Trophoblast cell (in vitro differentiated cells and primary cell): ENCODE results near the gene SLITRK5.
A peak's percentile ranks its signal among the peaks of the same experiment; 100 is the strongest.

Experiments
- DNase-seq, 2 donors: peaks; one replicate each; pipeline ENCODE4 v3.0.0-alpha.2; 2016
- H2AFZ ChIP-seq: 2 replicates; pipeline ENCODE4 v1.6.1; 2013; ENCODE audit warnings: low read length, moderate library complexity, mild to moderate bottlenecking; ENCODE audit not compliant: insufficient read depth, poor library complexity
- H2AK5ac ChIP-seq: 2 replicates; pipeline ENCODE4 v1.6.1; 2013; ENCODE audit warnings: mild to moderate bottlenecking, low read length
- H2BK120ac ChIP-seq: 2 replicates; pipeline ENCODE4 v1.6.1; 2013; ENCODE audit warnings: low read length, mild to moderate bottlenecking, moderate library complexity; ENCODE audit not compliant: insufficient read depth, poor library complexity
- H2BK12ac ChIP-seq: 2 replicates; pipeline ENCODE4 v1.6.1; 2013; ENCODE audit warnings: mild to moderate bottlenecking, low read length, moderate library complexity
- H2BK5ac ChIP-seq: 2 replicates; pipeline ENCODE4 v1.6.1; 2013; ENCODE audit warnings: low read length, low read depth, moderate library complexity, mild to moderate bottlenecking; ENCODE audit not compliant: poor library complexity
- H3K14ac ChIP-seq: 2 replicates; pipeline ENCODE4 v1.6.1; 2013; ENCODE audit warnings: mild to moderate bottlenecking, low read length
- H3K18ac ChIP-seq: 2 replicates; pipeline ENCODE4 v1.6.1; 2013; ENCODE audit warnings: mild to moderate bottlenecking, low read length
- H3K23ac ChIP-seq: 2 replicates; pipeline ENCODE4 v1.6.1; 2013; ENCODE audit warnings: low read length
- H3K27ac ChIP-seq: 2 replicates; pipeline ENCODE4 v1.5.1; 2013; ENCODE audit warnings: low read depth, mild to moderate bottlenecking, inconsistent platforms, low read length, moderate library complexity
- H3K27me3 ChIP-seq: 2 replicates; pipeline ENCODE4 v1.6.1; 2013; ENCODE audit warnings: inconsistent platforms, mild to moderate bottlenecking, low read length, moderate library complexity; ENCODE audit not compliant: insufficient read depth
- H3K36me3 ChIP-seq, 2 experiments: 1 replicate in 1 of 2; 2 replicates in 1 of 2; pipeline ENCODE4 v1.6.1; 2013; ENCODE audit warnings: low read length in 2 of 2, mild to moderate bottlenecking in 2 of 2, moderate library complexity in 1 of 2; ENCODE audit not compliant: insufficient read depth in 2 of 2, control insufficient read depth in 1 of 2
- H3K4ac ChIP-seq: 2 replicates; pipeline ENCODE4 v1.6.1; 2013; ENCODE audit warnings: low read depth, mild to moderate bottlenecking, low read length, moderate library complexity
- H3K4me1 ChIP-seq, 2 experiments: 1 replicate in 1 of 2; 2 replicates in 1 of 2; pipeline ENCODE4 v1.6.1; 2013; ENCODE audit warnings: low read length in 2 of 2, mild to moderate bottlenecking in 2 of 2, moderate library complexity in 1 of 2; ENCODE audit not compliant: insufficient read depth in 2 of 2, control insufficient read depth in 1 of 2
- H3K4me2 ChIP-seq: 2 replicates; pipeline ENCODE4 v1.6.1; 2013; ENCODE audit warnings: inconsistent platforms, mild to moderate bottlenecking, low read length, moderate library complexity
- H3K4me3 ChIP-seq: 2 replicates; pipeline ENCODE4 v1.5.1; 2013; ENCODE audit warnings: mild to moderate bottlenecking, low read depth, low read length, inconsistent platforms
- H3K79me1 ChIP-seq: one replicate; pipeline ENCODE4 v1.6.1; 2013; ENCODE audit warnings: low read length
- H3K79me2 ChIP-seq: 2 replicates; pipeline ENCODE4 v1.6.1; 2013; ENCODE audit warnings: low read length, mild to moderate bottlenecking; ENCODE audit not compliant: control insufficient read depth, insufficient read depth, poor library complexity
- H3K9ac ChIP-seq: 2 replicates; pipeline ENCODE4 v1.6.1; 2013; ENCODE audit warnings: mild to moderate bottlenecking, low read length
- H3K9me3 ChIP-seq: 2 replicates; pipeline ENCODE4 v1.6.1; 2013; ENCODE audit warnings: low read depth, mild to moderate bottlenecking, control low read depth, inconsistent platforms, low read length; ENCODE audit not compliant: insufficient read depth
- H4K12ac ChIP-seq: 2 replicates; pipeline ENCODE4 v1.6.1; 2013; ENCODE audit warnings: low read depth, mild to moderate bottlenecking, low read length, moderate library complexity
- H4K8ac ChIP-seq: 2 replicates; pipeline ENCODE4 v1.6.1; 2013; ENCODE audit warnings: low read depth, mild to moderate bottlenecking, low read length, moderate library complexity
- H4K91ac ChIP-seq: one replicate; pipeline ENCODE4 v1.6.1; 2013; ENCODE audit warnings: low read depth, mild to moderate bottlenecking, low read length, moderate library complexity
- WGBS: extraction: QIAGEN DNeasy Blood & Tissue Kit; methylation state at CpG from one replicate; pipeline ENCODE4 v1.1.7; 2013; ENCODE audit warnings: missing lambda C conversion rate; ENCODE audit not compliant: insufficient read length, insufficient coverage; ENCODE audit errors: extremely low coverage; 5-methylcytosine and 5-hydroxymethylcytosine counted together

Gene SLITRK5

GRCh38 chr13:87674247-87674738, 3.1 kb downstream of the SLITRK5 start:
- Histone ChIP-seq H4K91ac (no peak overlapping the region), H3K23ac (no peak overlapping the region), H4K12ac (no peak overlapping the region), H3K9ac (no peak overlapping the region), H3K79me2 (no peaks in the 10 kb centered on the region), H3K27me3 (peaks cover 62% of the 10 kb centered on the region), H2BK12ac (no peak overlapping the region), H3K36me3 (no peaks in the 10 kb centered on the region), H3K4ac (no peak overlapping the region), H3K18ac (no peak overlapping the region), H2AK5ac (no peak overlapping the region), H3K4me3 (no peak overlapping the region), H3K79me1 (no peaks in the 10 kb centered on the region), H2BK5ac (no peak overlapping the region), H3K27ac (no peak overlapping the region), H2AFZ (no peak overlapping the region), H3K4me2 (no peak overlapping the region), H4K8ac (no peak overlapping the region), H3K9me3 (peaks cover 13% of the 10 kb centered on the region), H2BK120ac (no peak overlapping the region), H3K4me1 (peaks cover 16 to 32% of the 10 kb centered on the region in 2 experiments), H3K14ac (no peak overlapping the region)
- no peak for DNase-seq
- no CpG with 5 or more reads among the region's 27 CpGs for WGBS

GRCh38 chr13:87675851-87676250, 4.7 kb downstream of the SLITRK5 start:
- Histone ChIP-seq H3K4me2 (no peak overlapping the region), H3K14ac (no peak overlapping the region), H3K27me3 (peaks cover 62% of the 10 kb centered on the region), H4K8ac (no peak overlapping the region), H3K23ac (no peak overlapping the region), H4K91ac (no peak overlapping the region), H3K79me2 (no peaks in the 10 kb centered on the region), H2BK12ac (no peak overlapping the region), H3K4me1 (peaks cover 16 to 32% of the 10 kb centered on the region in 2 experiments), H2AFZ (no peak overlapping the region), H3K36me3 (no peaks in the 10 kb centered on the region), H3K27ac (no peak overlapping the region), H3K9ac (no peak overlapping the region), H2BK120ac (no peak overlapping the region), H4K12ac (no peak overlapping the region), H3K18ac (no peak overlapping the region), H2BK5ac (no peak overlapping the region), H3K4me3 (no peak overlapping the region), H3K4ac (no peak overlapping the region), H3K79me1 (no peaks in the 10 kb centered on the region), H2AK5ac (no peak overlapping the region), H3K9me3 (peaks cover 13% of the 10 kb centered on the region)
- WGBS: no CpG with 5 or more reads among the region's 10 CpGs
- no peak for DNase-seq

- H2BK120ac ChIP-seq: no peak overlapping the region
Measured at GRCh38 chr13:87676254-87677042, 5.3 kb downstream of the SLITRK5 start.

GRCh38 chr13:87677043-87677495, 5.9 kb downstream of the SLITRK5 start:
- Histone ChIP-seq H3K18ac (no peak overlapping the region), H3K4me2 (peak overlapping the region; percentile 77), H4K12ac (no peak overlapping the region), H2AFZ (peak overlapping the region; percentile 13), H2BK5ac (no peak overlapping the region), H2BK12ac (no peak overlapping the region), H3K36me3 (no peaks in the 10 kb centered on the region), H3K14ac (no peak overlapping the region), H3K9ac (no peak overlapping the region), H3K4me3 (peak overlapping the region; percentile 42), H3K27ac (no peak overlapping the region), H4K91ac (no peak overlapping the region), H3K79me1 (no peaks in the 10 kb centered on the region), H2BK120ac (no peak overlapping the region), H3K9me3 (peaks cover 13% of the 10 kb centered on the region), H4K8ac (no peak overlapping the region), H3K27me3 (peaks cover 53% of the 10 kb centered on the region), H3K23ac (peak overlapping the region; percentile 26), H2AK5ac (no peak overlapping the region), H3K4ac (no peak overlapping the region), H3K4me1 (peaks cover 10 to 24% of the 10 kb centered on the region in 2 experiments), H3K79me2 (no peaks in the 10 kb centered on the region)
- no CpG with 5 or more reads among the region's 29 CpGs for WGBS
- no peak for DNase-seq

More at GRCh38 chr13:87676254-87677042, 5.3 kb downstream of the SLITRK5 start:
- peak overlapping the region; percentile 77 for H3K4me2 ChIP-seq
- H2AK5ac ChIP-seq: no peak overlapping the region
- no peaks in the 10 kb centered on the region for H3K36me3 ChIP-seq
- no peaks in the 10 kb centered on the region for H3K79me2 ChIP-seq
- no peak overlapping the region for H3K14ac ChIP-seq
- H3K23ac ChIP-seq: peak overlapping the region; percentile 26
- no peak overlapping the region for H3K18ac ChIP-seq
- H3K27me3 ChIP-seq: peaks cover 60% of the 10 kb centered on the region
- peaks cover 13% of the 10 kb centered on the region for H3K9me3 ChIP-seq
- no peak overlapping the region for H2BK5ac ChIP-seq
- no peak for DNase-seq
- no peak overlapping the region for H4K12ac ChIP-seq
- H3K27ac ChIP-seq: no peak overlapping the region
- H3K79me1 ChIP-seq: no peaks in the 10 kb centered on the region
- no peak overlapping the region for H2AFZ ChIP-seq
- H3K4ac ChIP-seq: no peak overlapping the region
- H3K9ac ChIP-seq: no peak overlapping the region
- H2BK12ac ChIP-seq: no peak overlapping the region
- no CpG with 5 or more reads among the region's 33 CpGs for WGBS
- H4K8ac ChIP-seq: no peak overlapping the region
- H3K4me3 ChIP-seq: peak overlapping the region; percentile 10
- peaks cover 14 to 30% of the 10 kb centered on the region in 2 experiments for H3K4me1 ChIP-seq
- no peak overlapping the region for H4K91ac ChIP-seq
